Dendritic cell treated with granulocyte-macrophage colony-stimulating factor and Interleukin-4, amounts not matched to agents 40 ng/mL and 50 ng/mL, for 4 days (primary cell): ENCODE data around the gene GABBR2.

Experiments used
- H3K27ac Mint-ChIP-seq: one replicate; pipeline ENCODE4 v1.8.0; 2022; ENCODE audit warnings: mild to moderate bottlenecking, mixed read lengths
- H3K27me3 Mint-ChIP-seq: one replicate; pipeline ENCODE4 v1.8.0; 2022; ENCODE audit warnings: mild to moderate bottlenecking, mixed read lengths
- H3K36me3 Mint-ChIP-seq: one replicate; pipeline ENCODE4 v1.8.0; 2022; ENCODE audit warnings: low read depth, mixed read lengths
- H3K4me1 Mint-ChIP-seq: one replicate; pipeline ENCODE4 v1.8.0; 2022; ENCODE audit warnings: low read depth, mixed read lengths
- H3K4me3 Mint-ChIP-seq: one replicate; pipeline ENCODE4 v1.8.0; 2022; ENCODE audit warnings: mild to moderate bottlenecking, moderate library complexity, mixed read lengths
- H3K9me3 Mint-ChIP-seq: one replicate; pipeline ENCODE4 v1.8.0; 2022; ENCODE audit warnings: mixed read lengths
- intact Hi-C: fragments of 100-400 bp; cut with micrococcal nuclease; formaldehyde crosslinking; loops from one replicate; pipeline ENCODE4 v1.15.0; 2022

GABBR2 gene

DNA sequence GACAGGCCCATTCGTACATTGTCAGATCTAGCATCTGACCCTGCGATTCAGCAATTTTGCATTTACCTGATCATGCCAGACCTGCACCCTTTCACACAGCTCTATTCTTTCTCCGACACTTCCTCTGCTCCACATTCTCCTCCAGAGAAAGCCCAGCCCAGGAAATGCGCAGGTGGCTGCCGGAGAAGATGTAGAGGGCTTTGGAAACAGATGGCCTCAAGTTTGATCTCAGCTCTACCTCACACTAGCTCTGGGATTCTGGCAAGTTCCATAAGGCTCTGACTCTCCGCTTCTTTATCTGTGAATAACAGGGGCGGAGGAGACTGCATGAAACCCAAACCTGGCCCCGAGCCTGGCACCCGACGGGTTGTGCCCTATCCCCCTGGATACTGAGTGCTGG lies 61.5 kb downstream of the GABBR2 start:
- Mint-ChIP-seq H3K4me1 (no peaks in the 10 kb centered on the region), H3K36me3 (no peaks in the 10 kb centered on the region), H3K27ac (no peak overlapping the region), H3K9me3 (no peaks in the 10 kb centered on the region), H3K27me3 (peaks cover 32% of the 10 kb centered on the region), H3K4me3 (no peak overlapping the region)
- intact Hi-C loops, result no loop called here

DNA sequence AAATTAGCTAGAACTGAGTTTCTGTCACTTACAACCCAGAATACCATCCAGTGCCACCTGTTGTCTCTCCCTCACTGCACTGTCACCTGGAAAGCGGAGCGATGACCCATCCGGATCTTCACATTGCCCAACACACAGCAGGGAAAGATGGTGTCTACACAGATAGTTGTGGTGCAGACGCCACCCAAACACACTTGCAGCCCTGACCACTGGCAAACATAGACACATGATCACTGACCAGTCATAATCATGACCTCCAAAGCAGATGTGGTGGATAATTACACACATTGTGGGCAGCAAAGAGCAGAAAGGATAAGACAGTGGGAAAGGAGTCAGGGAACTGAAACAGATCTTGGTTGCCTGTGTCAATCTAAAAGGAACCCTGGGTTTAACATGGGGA lies 64.7 kb downstream of the GABBR2 start:
- Mint-ChIP-seq H3K4me3 (no peak overlapping the region), H3K27ac (no peak overlapping the region), H3K4me1 (no peaks in the 10 kb centered on the region), H3K27me3 (peaks cover 30% of the 10 kb centered on the region), H3K36me3 (no peaks in the 10 kb centered on the region), H3K9me3 (no peaks in the 10 kb centered on the region)
- intact Hi-C loops, result no loop called here

DNA sequence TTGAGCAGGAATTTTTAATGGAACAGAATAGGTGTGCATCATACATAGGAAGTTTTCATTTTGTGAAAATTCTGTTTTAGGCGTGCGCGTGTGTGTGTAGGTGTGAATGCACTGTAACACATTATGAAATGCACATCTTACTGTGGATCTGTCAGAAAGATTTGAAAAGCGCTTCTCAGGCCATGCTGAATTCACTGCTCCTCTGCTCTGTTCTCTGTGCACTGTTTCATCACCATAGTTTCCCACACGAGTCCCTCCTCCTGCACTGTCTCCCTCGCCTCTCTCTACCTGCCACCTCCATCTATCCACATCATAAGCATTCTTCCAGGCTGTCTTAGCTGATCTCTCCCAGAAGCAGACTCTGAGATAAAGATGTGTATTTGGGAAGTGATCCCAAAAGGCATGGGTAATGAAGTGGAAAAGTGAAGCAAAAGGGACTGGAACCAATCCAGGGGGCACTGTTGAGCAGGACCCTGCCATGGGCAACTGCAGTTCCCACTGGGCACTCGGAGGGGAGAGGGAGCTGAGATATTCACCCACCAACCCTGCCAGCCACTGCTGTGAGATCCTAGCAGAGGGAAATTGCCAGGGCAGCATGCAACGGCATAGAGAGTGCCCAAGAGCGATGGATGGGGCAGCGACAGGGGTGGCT lies 65.9 kb downstream of the GABBR2 start:
- H3K4me1 Mint-ChIP-seq, result no peaks in the 10 kb centered on the region
- peaks cover 27% of the 10 kb centered on the region for H3K27me3 Mint-ChIP-seq
- H3K9me3 Mint-ChIP-seq, result no peaks in the 10 kb centered on the region
- no peak overlapping the region for H3K27ac Mint-ChIP-seq
- intact Hi-C loops, result no loop called here
- H3K36me3 Mint-ChIP-seq, result no peaks in the 10 kb centered on the region
- H3K4me3 Mint-ChIP-seq, result no peak overlapping the region

DNA sequence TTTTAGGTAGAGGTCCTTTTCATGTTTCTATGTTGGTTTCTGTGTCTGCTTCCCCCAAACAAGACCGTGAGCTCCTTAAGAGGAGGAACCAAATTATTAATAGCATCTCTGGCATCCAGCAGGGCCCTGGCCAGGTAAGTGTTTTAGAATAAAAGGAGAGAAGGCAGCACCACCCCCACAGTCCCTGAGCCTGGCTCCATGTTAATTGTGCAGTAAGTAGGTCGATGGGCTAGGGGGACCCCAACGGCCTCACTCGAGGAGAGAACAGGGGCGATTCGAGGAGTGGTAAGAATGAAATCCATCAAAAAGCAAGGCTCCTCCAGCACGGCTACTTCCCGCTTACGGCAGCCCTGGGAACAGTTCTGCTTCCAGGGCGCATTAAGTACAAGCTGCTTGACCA lies 67.0 kb downstream of the GABBR2 start:
- Mint-ChIP-seq H3K4me1 (no peaks in the 10 kb centered on the region), H3K4me3 (no peak overlapping the region), H3K27ac (no peak overlapping the region), H3K9me3 (no peaks in the 10 kb centered on the region), H3K36me3 (no peaks in the 10 kb centered on the region), H3K27me3 (peaks cover 24% of the 10 kb centered on the region)
- intact Hi-C loops, result no loop called here

DNA sequence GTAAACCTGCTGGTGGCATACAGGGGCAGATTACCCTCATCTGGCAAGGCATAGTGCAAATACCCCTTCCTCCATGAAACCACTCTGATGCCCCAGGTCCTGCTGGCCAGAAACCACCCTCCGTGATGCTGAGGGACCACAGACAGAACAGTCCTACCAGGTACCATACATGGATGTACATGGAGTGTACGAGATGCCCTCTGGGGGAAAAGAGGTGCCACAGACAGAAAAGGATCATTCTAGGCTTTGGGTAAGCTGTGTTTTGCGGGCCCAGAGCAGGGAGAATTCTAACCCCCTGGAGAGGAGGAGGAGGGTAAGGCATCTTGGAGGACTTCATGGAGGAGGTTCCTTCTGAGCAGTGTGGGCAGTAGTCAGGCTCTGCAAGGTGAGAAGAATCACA lies 68.3 kb downstream of the GABBR2 start:
- intact Hi-C loops, result no loop called here
- H3K27ac Mint-ChIP-seq, result no peak overlapping the region

DNA sequence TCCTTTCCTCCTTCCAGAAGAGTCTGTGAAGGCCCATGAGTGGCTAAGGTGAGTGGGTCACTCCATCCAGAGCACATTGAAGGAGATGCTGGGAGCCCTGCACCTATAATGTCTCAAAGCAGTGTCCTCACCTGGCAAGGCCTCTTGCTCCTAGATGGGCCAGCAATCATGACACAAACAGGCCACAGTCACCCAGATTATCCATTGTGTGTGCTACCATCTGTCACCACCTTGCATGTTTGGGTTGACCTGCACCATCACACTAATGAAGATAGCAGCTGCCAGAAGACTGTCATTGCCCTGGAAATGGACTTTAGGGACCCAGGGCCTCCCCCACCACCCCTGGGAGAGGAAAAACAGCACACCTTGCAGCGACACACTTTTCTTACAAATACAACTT lies 69.6 kb downstream of the GABBR2 start:
- Mint-ChIP-seq H3K27me3 (peaks cover 24% of the 10 kb centered on the region), H3K27ac (no peak overlapping the region), H3K4me3 (no peak overlapping the region), H3K36me3 (no peaks in the 10 kb centered on the region), H3K9me3 (no peaks in the 10 kb centered on the region), H3K4me1 (no peaks in the 10 kb centered on the region)
- intact Hi-C loops, result no loop called here

More for the DNA sequence above, 68.3 kb downstream of the GABBR2 start:
- no peaks in the 10 kb centered on the region for H3K4me1 Mint-ChIP-seq
- peaks cover 23% of the 10 kb centered on the region for H3K27me3 Mint-ChIP-seq
- no peaks in the 10 kb centered on the region for H3K36me3 Mint-ChIP-seq
- no peak overlapping the region for H3K4me3 Mint-ChIP-seq
- no peaks in the 10 kb centered on the region for H3K9me3 Mint-ChIP-seq

DNA sequence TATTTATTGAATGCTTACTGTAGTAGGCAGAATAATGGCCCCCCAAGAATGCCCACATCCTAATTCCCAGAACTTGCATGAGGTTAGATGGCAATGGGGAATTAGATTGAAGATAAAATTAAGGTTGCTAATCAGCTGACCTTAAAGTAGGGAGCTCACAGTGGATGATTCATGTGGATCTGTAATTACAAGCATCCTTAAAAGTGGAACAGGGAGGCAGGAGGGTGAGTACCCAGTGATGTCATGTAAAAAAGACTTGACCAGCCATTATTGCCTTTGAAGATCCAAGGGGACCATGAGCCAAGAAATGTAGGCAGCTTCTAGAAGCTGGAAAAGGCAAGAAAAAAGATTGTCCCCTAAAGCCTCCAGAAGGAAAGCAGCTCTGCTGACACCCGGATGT lies 71.4 kb downstream of the GABBR2 start:
- Mint-ChIP-seq H3K27ac (no peak overlapping the region), H3K4me3 (no peak overlapping the region), H3K27me3 (peaks cover 19% of the 10 kb centered on the region), H3K36me3 (no peaks in the 10 kb centered on the region), H3K9me3 (no peaks in the 10 kb centered on the region), H3K4me1 (no peaks in the 10 kb centered on the region)
- intact Hi-C loops, result no loop called here

DNA sequence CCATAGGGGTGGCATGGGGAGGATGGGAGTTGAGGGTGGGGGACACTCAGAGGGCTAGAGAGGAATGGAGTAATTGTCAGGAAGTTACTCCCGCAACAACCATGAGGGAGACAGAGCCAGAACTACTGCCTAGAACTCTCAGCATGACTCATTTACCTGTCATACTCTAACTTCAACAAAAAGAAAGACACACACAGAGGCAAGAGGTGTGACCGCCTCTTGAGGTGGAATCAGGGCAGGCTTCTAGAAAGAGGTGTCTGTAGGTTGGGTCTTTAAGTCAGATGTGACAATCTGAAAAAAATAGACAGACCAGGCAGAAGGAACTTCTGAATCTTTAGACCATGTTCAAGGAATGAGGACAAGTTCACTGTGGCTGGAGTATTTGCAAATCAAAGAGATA lies 73.4 kb downstream of the GABBR2 start:
- Mint-ChIP-seq H3K27ac (no peak overlapping the region), H3K4me1 (no peaks in the 10 kb centered on the region), H3K4me3 (no peak overlapping the region), H3K9me3 (no peaks in the 10 kb centered on the region), H3K27me3 (peaks cover 10% of the 10 kb centered on the region), H3K36me3 (no peaks in the 10 kb centered on the region)
- intact Hi-C loops, result no loop called here

DNA sequence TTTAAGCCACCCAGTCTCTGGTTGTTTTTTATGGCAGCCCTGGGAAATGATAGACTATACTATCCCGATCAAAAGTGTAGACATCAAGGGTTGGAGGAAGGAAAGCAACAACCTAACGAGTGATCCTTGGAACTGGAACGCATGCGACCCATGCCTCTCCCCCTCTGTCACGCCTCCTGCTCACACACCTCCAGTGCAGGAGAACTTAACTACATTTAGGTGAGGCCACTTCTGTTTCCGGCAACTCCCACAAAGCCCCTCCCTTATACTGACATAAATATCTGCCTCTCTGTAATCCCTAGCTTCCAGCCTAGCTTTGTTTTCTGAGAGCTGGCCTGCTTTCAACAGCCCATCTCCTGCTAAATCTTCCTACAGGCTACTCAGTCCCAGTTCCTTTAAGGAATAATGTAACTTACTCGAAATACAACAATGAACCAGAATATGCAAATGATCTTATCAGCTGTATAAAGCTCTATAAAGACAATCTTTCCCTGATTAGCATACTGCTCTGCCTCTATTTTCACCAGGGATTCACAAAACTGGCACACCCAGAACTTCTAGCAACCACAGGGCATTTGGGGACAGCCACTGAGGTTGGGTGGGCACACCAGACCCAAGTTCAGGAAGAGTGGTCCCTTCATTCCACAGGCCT lies 73.9 kb downstream of the GABBR2 start:
- Mint-ChIP-seq H3K36me3 (no peaks in the 10 kb centered on the region), H3K4me1 (no peaks in the 10 kb centered on the region), H3K27ac (no peak overlapping the region), H3K9me3 (no peaks in the 10 kb centered on the region), H3K4me3 (no peak overlapping the region), H3K27me3 (peaks cover 12% of the 10 kb centered on the region)
- intact Hi-C loops, result no loop called here

DNA sequence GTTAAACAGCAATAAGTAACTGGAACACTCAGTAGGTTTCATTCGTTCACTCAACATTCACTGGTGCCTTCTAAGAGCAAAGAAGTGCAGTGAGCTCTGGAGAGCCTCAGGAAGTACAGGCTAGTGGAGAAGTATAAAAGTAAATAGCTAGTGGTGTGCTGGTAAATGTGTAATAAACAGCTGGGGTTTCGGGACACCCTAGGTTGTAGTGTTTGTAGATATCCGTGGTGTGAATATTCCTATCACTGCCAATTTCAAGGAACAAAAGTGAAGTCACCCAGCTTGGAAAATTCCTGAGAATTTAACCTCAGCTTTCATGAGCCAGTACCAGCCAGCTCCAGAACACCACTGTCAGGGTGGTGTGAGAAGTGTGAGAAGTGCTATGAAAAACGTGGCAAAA lies 75.9 kb downstream of the GABBR2 start:
- no peaks in the 10 kb centered on the region for H3K36me3 Mint-ChIP-seq
- H3K9me3 Mint-ChIP-seq, result no peaks in the 10 kb centered on the region
- no peak overlapping the region for H3K27ac Mint-ChIP-seq
- intact Hi-C loops, result no loop called here
- no peak overlapping the region for H3K4me3 Mint-ChIP-seq
- no peaks in the 10 kb centered on the region for H3K4me1 Mint-ChIP-seq
- peaks cover 17% of the 10 kb centered on the region for H3K27me3 Mint-ChIP-seq

DNA sequence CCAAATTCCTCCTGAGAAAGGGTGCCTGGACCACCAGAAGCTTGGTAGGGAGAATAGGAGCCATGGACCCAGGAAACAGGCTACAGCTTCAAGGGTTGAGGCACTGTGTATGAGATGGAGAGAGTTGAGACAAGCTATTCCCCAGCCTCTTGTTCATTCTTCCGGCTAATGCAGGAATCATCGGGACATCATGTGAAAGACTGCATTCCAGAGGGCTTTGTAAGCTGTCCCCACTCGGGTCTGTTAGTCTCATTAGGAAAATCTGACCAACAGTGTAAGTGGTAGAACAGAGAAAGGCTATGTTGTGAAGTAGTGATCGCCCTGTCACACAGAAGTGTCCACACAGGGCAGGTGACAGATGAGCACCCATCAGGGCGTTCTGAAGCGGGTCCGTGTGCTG lies 81.4 kb downstream of the GABBR2 start:
- no peaks in the 10 kb centered on the region for H3K9me3 Mint-ChIP-seq
- intact Hi-C loops, result no loop called here
- no peaks in the 10 kb centered on the region for H3K4me1 Mint-ChIP-seq
- peaks cover 22% of the 10 kb centered on the region for H3K27me3 Mint-ChIP-seq
- no peaks in the 10 kb centered on the region for H3K36me3 Mint-ChIP-seq
- no peak overlapping the region for H3K27ac Mint-ChIP-seq
- H3K4me3 Mint-ChIP-seq, result no peak overlapping the region

DNA sequence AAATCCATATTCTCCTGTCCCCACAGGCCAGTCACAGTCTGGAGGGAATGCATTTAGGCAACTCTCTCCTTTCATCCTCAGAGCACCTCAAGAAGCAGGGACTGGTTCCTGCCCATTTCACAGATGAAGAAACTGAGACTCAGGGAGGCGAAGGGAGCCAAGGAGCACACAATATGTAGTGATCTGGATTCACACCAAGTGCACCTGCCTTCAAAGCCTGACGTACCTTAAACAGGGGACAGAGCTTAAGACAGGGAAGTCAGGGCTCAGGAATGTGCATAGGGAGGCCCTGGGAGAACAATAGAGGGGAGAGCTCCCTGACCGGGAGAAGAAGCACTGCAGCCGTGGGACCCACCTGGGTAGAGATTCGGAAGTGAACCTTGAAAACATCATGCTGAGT lies 83.0 kb downstream of the GABBR2 start:
- Mint-ChIP-seq H3K9me3 (no peaks in the 10 kb centered on the region), H3K27ac (no peak overlapping the region), H3K4me1 (no peaks in the 10 kb centered on the region), H3K27me3 (peaks cover 22% of the 10 kb centered on the region), H3K36me3 (no peaks in the 10 kb centered on the region), H3K4me3 (no peak overlapping the region)
- intact Hi-C loops, result no loop called here

DNA sequence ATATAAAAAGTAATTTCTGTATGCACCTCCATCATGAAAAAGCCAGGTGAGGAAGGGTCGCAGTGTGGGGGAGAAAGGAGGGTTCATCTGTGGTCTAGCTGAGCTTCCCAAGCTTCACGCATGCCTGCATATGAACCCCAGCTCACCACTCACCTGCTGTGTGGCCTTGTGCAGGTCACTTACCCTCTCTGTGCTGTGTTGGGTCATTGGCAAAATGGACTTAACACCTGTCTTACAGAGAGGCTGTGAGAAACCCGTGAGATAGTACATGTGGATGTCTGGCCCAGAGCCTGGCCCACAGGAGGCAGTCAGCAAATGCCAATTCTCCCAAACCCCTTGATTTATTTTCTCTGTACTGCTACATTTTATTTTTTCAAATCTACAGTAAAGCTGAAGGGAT lies 88.9 kb downstream of the GABBR2 start:
- no peak overlapping the region for H3K27ac Mint-ChIP-seq
- intact Hi-C loops, result no loop called here
- peaks cover 22% of the 10 kb centered on the region for H3K27me3 Mint-ChIP-seq
- no peaks in the 10 kb centered on the region for H3K4me1 Mint-ChIP-seq
- no peaks in the 10 kb centered on the region for H3K36me3 Mint-ChIP-seq
- H3K4me3 Mint-ChIP-seq, result no peak overlapping the region
- H3K9me3 Mint-ChIP-seq, result no peaks in the 10 kb centered on the region

DNA sequence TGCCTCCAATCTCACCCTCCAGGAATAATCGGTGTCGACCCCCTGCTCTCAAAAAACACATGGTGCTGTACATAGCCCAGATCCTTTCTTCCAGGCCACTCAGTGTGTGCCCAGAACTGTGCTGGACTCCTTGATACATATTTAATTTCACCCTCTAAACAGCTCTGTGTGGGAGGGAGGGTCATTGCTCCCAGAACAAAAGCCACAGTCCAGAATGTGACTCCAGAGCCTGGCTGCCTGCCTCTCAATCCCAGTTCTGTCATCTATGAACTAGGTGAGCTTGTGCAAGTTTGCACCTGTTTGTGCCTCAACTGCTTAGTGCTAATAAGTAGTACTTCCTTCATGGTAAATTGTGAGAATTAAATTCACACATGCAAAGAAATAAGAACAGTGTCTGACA lies 93.1 kb downstream of the GABBR2 start:
- intact Hi-C loops, result no loop called here
- Mint-ChIP-seq H3K27me3 (peaks cover 18% of the 10 kb centered on the region), H3K27ac (no peak overlapping the region), H3K4me1 (no peaks in the 10 kb centered on the region), H3K9me3 (no peaks in the 10 kb centered on the region), H3K4me3 (no peak overlapping the region), H3K36me3 (no peaks in the 10 kb centered on the region)

DNA sequence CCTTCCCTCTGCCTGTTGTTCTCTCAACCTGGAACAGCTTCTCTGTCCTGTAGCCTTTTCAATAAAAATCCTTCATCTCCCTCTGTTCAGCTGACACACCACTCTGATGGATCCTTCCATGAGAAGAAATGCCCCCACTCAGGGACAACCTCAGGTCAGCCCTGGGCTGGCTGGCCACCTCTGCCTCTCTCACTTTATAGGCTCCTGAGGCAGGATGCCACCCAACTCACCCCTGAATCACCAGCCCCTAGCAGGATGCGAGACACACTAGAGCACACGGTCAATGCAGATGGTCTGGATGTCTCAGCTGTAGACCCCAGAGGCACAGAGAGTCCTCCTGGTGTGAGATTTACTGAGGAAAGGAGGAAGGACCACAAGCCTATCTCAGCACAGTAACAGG lies 93.8 kb downstream of the GABBR2 start:
- H3K4me1 Mint-ChIP-seq, result no peaks in the 10 kb centered on the region
- no peak overlapping the region for H3K27ac Mint-ChIP-seq
- H3K4me3 Mint-ChIP-seq, result no peak overlapping the region
- no peaks in the 10 kb centered on the region for H3K9me3 Mint-ChIP-seq
- H3K36me3 Mint-ChIP-seq, result no peaks in the 10 kb centered on the region
- intact Hi-C loops, result no loop called here
- H3K27me3 Mint-ChIP-seq, result peaks cover 16% of the 10 kb centered on the region
